H1 (cell line): ENCODE measurements around the gene SRSF1. TPM values are rescaled to one million over a fixed set of nuclear protein-coding genes. Genes with fewer than 3 reads are reported as not detected.

Experiments used
- CTCF ChIA-PET: fragments of 300-600 bp; sonication (Branson Sonifier 250); formaldehyde crosslinking; loops from one replicate; lab custom pipeline; 2021; ENCODE audit not compliant: partially characterized antibody; lab: Charles Lee
- POLR2A ChIA-PET: fragments of 300-600 bp; sonication (Branson Sonifier 250); formaldehyde crosslinking; loops from one replicate; lab custom pipeline; 2021; ENCODE audit warnings: inconsistent platforms; ENCODE audit not compliant: partially characterized antibody; lab: Charles Lee
- DNase-seq, 2 experiments: peaks; one replicate each; pipeline versions ENCODE4 v3.0.0 to v3.0.0-alpha.2; 2010 to 2022; ENCODE audit warnings: low spot score in 2 of 2, low read depth in 1 of 2, mixed read lengths in 1 of 2
- FAIRE-seq: peaks from 2 replicates; lab custom pipeline; 2011; peaks lifted over from hg19 to GRCh38; lab: Jason Lieb, UNC
- H2AFZ ChIP-seq: 2 replicates; pipeline ENCODE4 v1.8.1; 2012; ENCODE audit warnings: low read length, inconsistent platforms
- H2AK5ac ChIP-seq: 2 replicates; pipeline ENCODE4 v1.6.1; 2013; ENCODE audit warnings: low read depth, low read length
- H2BK120ac ChIP-seq: replicated peaks from 2 replicates; pipeline ENCODE3; 2013; ENCODE audit warnings: low read depth, low read length, inconsistent platforms
- H2BK12ac ChIP-seq: 2 replicates; pipeline ENCODE4 v1.6.1; 2013; ENCODE audit warnings: low read depth, low read length
- H2BK15ac ChIP-seq: 2 replicates; pipeline ENCODE4 v1.6.1; 2013; ENCODE audit warnings: low read length
- H2BK20ac ChIP-seq: 2 replicates; pipeline ENCODE4 v1.6.1; 2013; ENCODE audit warnings: low read length
- H2BK5ac ChIP-seq: 2 replicates; pipeline ENCODE4 v1.6.1; 2013; ENCODE audit warnings: low read depth, low read length
- H3K14ac ChIP-seq: 2 replicates; pipeline ENCODE4 v1.6.1; 2013; ENCODE audit warnings: inconsistent platforms; ENCODE audit not compliant: insufficient read length
- H3K18ac ChIP-seq: 2 replicates; pipeline ENCODE4 v1.6.1; 2013; ENCODE audit warnings: low read length; ENCODE audit errors: extremely low read depth
- H3K23ac ChIP-seq: 2 replicates; pipeline ENCODE4 v1.6.1; 2013; ENCODE audit warnings: inconsistent platforms; ENCODE audit not compliant: insufficient read length
- H3K23me2 ChIP-seq: 2 replicates; pipeline ENCODE4 v1.6.1; 2013; ENCODE audit warnings: low read depth, low read length
- H3K27ac ChIP-seq: 2 replicates; pipeline ENCODE4 v1.6.1; 2011; ENCODE audit warnings: low read depth, low read length, inconsistent platforms
- H3K27me3 ChIP-seq, 4 experiments: replicated peaks in 1 of 4; 1 replicate in 1 of 4; 2 replicates in 3 of 4; pipeline versions ENCODE4 v1.6.1 to v1.8.1; 2011 to 2013; ENCODE audit warnings: low read length in 3 of 4, mild to moderate bottlenecking in 3 of 4, inconsistent platforms in 2 of 4, mixed read lengths in 2 of 4, moderate library complexity in 1 of 4; ENCODE audit not compliant: control insufficient read depth in 3 of 4, insufficient read depth in 3 of 4; ENCODE audit errors: extremely low read depth in 1 of 4
- H3K36me3 ChIP-seq, 4 experiments: 2 replicates each; pipeline versions ENCODE4 v1.6.1 to v1.8.1; 2011 to 2013; ENCODE audit warnings: mild to moderate bottlenecking in 4 of 4, low read length in 3 of 4, moderate library complexity in 2 of 4, control low read depth in 1 of 4, inconsistent platforms in 1 of 4; ENCODE audit not compliant: insufficient read depth in 4 of 4, control insufficient read depth in 2 of 4
- H3K4ac ChIP-seq: replicated peaks from 2 replicates; pipeline ENCODE3; 2013; ENCODE audit warnings: low read length, low read depth, mixed read lengths, inconsistent platforms; ENCODE audit not compliant: insufficient read length
- H3K4me1 ChIP-seq, 4 experiments: replicated peaks in 1 of 4; 1 replicate in 1 of 4; 2 replicates in 3 of 4; pipeline versions ENCODE4 v1.6.1 to v1.8.1; 2011 to 2013; ENCODE audit warnings: low read length in 3 of 4, inconsistent platforms in 2 of 4, mixed read lengths in 1 of 4; ENCODE audit not compliant: insufficient read depth in 4 of 4, control insufficient read depth in 3 of 4
- H3K4me2 ChIP-seq, 2 experiments: 2 replicates each; pipeline versions ENCODE4 v1.6.1 to v1.8.1; 2011 to 2013; ENCODE audit warnings: low read depth in 2 of 2, low read length in 2 of 2, control low read depth in 1 of 2, inconsistent platforms in 1 of 2, mild to moderate bottlenecking in 1 of 2; ENCODE audit not compliant: insufficient read depth in 1 of 2
- H3K4me3 ChIP-seq, 4 experiments: fragments of 200-600, 300-600 bp in 1 of 4; sonication (generic), shearing (Covaris generic), sonication (Bioruptor Twin) in 1 of 4; 2 replicates each; pipeline versions ENCODE4 v1.5.1 to v1.8.1; 2011 to 2016; ENCODE audit warnings: low read length in 4 of 4, low read depth in 3 of 4, control low read depth in 2 of 4, inconsistent platforms in 2 of 4, mild to moderate bottlenecking in 2 of 4, mixed read lengths in 1 of 4, moderate library complexity in 1 of 4; ENCODE audit not compliant: insufficient read depth in 2 of 4; ENCODE audit errors: extremely low read depth in 1 of 4
- H3K56ac ChIP-seq: replicated peaks from 2 replicates; pipeline ENCODE3; 2013; ENCODE audit warnings: low read depth, mild to moderate bottlenecking, mixed read lengths, low read length, inconsistent platforms; ENCODE audit not compliant: insufficient read length
- H3K79me1 ChIP-seq: 2 replicates; pipeline ENCODE4 v1.6.1; 2013; ENCODE audit warnings: low read depth, low read length, control low read depth
- H3K79me2 ChIP-seq, 2 experiments: 2 replicates each; pipeline versions ENCODE4 v1.6.1 to v1.8.1; 2012 to 2013; ENCODE audit warnings: low read length in 2 of 2, mild to moderate bottlenecking in 2 of 2, inconsistent platforms in 1 of 2; ENCODE audit not compliant: insufficient read depth in 2 of 2, control insufficient read depth in 1 of 2
- H3K9ac ChIP-seq, 4 experiments: replicated peaks in 1 of 4; 1 replicate in 1 of 4; 2 replicates in 3 of 4; pipeline versions ENCODE4 v1.6.1 to v1.8.1; 2011 to 2013; ENCODE audit warnings: low read depth in 3 of 4, low read length in 3 of 4, control low read depth in 2 of 4, mild to moderate bottlenecking in 2 of 4, moderate library complexity in 2 of 4, inconsistent platforms in 1 of 4; ENCODE audit errors: extremely low read depth in 1 of 4
- H3K9me3 ChIP-seq, 2 experiments: 2 replicates each; pipeline versions ENCODE4 v1.6.1 to v1.8.1; 2012 to 2013; ENCODE audit warnings: mild to moderate bottlenecking in 2 of 2, moderate library complexity in 2 of 2, control low read depth in 1 of 2, inconsistent platforms in 1 of 2, low read depth in 1 of 2, low read length in 1 of 2, mixed read lengths in 1 of 2; ENCODE audit not compliant: insufficient read depth in 2 of 2
- H4K20me1 ChIP-seq, 2 experiments: replicated peaks in 1 of 2; 2 replicates each; pipeline versions ENCODE3 to v1.8.1; 2011 to 2013; ENCODE audit warnings: inconsistent platforms in 2 of 2, low read length in 2 of 2, mild to moderate bottlenecking in 1 of 2; ENCODE audit not compliant: insufficient read depth in 2 of 2, control insufficient read depth in 1 of 2
- H4K5ac ChIP-seq: 2 replicates; pipeline ENCODE4 v1.6.1; 2013; ENCODE audit warnings: low read length, low read depth, mixed read lengths, inconsistent platforms; ENCODE audit not compliant: insufficient read length
- H4K8ac ChIP-seq: 2 replicates; pipeline ENCODE4 v1.8.0; 2013; ENCODE audit warnings: mild to moderate bottlenecking, moderate library complexity, low read length, inconsistent platforms; ENCODE audit not compliant: insufficient read depth; ENCODE audit errors: extremely low read depth
- H4K91ac ChIP-seq: replicated peaks from 2 replicates; pipeline ENCODE3; 2013; ENCODE audit warnings: low read length, mixed read lengths, inconsistent platforms; ENCODE audit not compliant: insufficient read length
- EZH2 ChIP-seq: fragments of 200-600 bp; sonication (generic); IDR thresholded peaks from 2 replicates; pipeline ENCODE4 v1.7.1; 2012; ENCODE audit warnings: low read depth, mild to moderate bottlenecking, moderate library complexity, low read length, inconsistent platforms; ENCODE audit not compliant: severe bottlenecking
- NRF1 ChIP-seq: IDR thresholded peaks from 2 replicates; pipeline ENCODE4 v1.6.1; 2011; ENCODE audit warnings: mild to moderate bottlenecking, low read depth, low read length, improper control_type of control experiment
- SP1 ChIP-seq: IDR thresholded peaks from 2 replicates; pipeline ENCODE4 v1.6.1; 2011; ENCODE audit warnings: low read depth, low read length
- whole genome bisulfite sequencing, 2 experiments: shearing (Covaris generic) in 1 of 2; methylation state at CpG; one replicate each; pipeline versions ENCODE4 v1.1.6 to v1.1.7; 2013 to 2015; ENCODE audit warnings: low lambda C conversion rate in 2 of 2, mixed read lengths in 2 of 2, inconsistent platforms in 1 of 2, low coverage in 1 of 2, missing lambda C conversion rate in 1 of 2; ENCODE audit not compliant: insufficient replicate concordance in 2 of 2, insufficient coverage in 1 of 2, insufficient read length in 1 of 2; ENCODE audit errors: extremely low coverage in 1 of 2, missing lambda C conversion rate in 1 of 2; 5-methylcytosine and 5-hydroxymethylcytosine counted together
- polyA plus RNA-seq, 7 experiments: library from polyadenylated mRNA; depleted of rRNA in 3 of 7; stranded (reverse) in 5 of 7; unstranded in 2 of 7; fragments of >200 nt in 5 of 7; fragments of 200-250 nt in 2 of 7; gene quantifications; 1 replicate in 5 of 7; 2 replicates in 1 of 7; 4 replicates in 1 of 7; pipeline versions ENCODE4 v1.2.1 to v1.2.3, GENCODE V29; 2011 to 2013; ENCODE audit warnings: missing spikeins in 2 of 7, mixed read lengths in 2 of 7
- total RNA-seq: library from RNA; stranded (reverse); fragmentation: NEBNext Ultra II Directional; extraction: Animal tissue kit (Norgen Biotek cat#: 25700); gene quantifications from 2 replicates; pipeline ENCODE4 v1.2.1, GENCODE V29; 2021
- TF ChIP-seq, protein P1 (sequence below), 3 experiments: IDR thresholded peaks; 1 replicate in 2 of 3; 2 replicates in 1 of 3; pipeline versions ENCODE4 v1.5.1 to v1.6.1; 2011; ENCODE audit warnings: low read length in 3 of 3, mild to moderate bottlenecking in 3 of 3, inconsistent platforms in 2 of 3, low read depth in 1 of 3, moderate library complexity in 1 of 3; ENCODE audit not compliant: insufficient read depth in 1 of 3; ENCODE audit errors: control extremely low read depth in 1 of 3

The SRSF1 gene
- total and polyA plus RNA-seq, 2 of the 8 experiments (the other 6 are each of a cell fraction or from before 2014, with no cell fraction given) = 149 to 429 TPM

DNA sequence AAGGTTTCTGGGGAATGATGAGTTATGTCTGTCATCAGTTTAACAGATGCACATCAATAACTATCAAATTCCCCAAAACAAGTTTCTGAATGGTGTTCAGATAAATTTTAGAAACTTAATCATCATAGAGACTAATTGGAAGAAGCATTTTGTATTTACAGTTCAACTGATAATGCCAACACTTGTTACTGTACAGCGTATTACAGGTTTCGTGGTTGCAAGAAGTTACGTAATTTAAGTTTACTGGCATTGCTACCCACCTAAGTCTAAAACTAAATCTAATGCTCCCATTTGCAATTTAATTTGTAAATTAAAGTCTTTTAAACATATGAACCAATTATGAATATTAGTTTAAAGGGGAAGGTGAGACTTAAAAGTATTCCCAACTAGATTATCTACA, 3.0 kb downstream of the SRSF1 start:
- Histone ChIP-seq H3K18ac (no peak overlapping the region), H3K27me3 (no peaks in the 10 kb centered on the region), H2AK5ac (no peak overlapping the region), H3K4ac (no peak overlapping the region), H3K4me1 (peaks cover 0 to 11% (median 5%) of the 10 kb centered on the region in 4 experiments; a peak in 4 of 7 replicates), H3K79me1 (no peaks in the 10 kb centered on the region; the same call in 1 of the 2 replicates), H3K79me2 (peaks cover 11 to 55% of the 10 kb centered on the region in 2 experiments), H2BK15ac (no peak overlapping the region), H3K23me2 (peaks cover 12% of the 10 kb centered on the region), H4K8ac (no peak overlapping the region), H4K5ac (no peak overlapping the region), H3K23ac (no peak overlapping the region), H3K9ac (no peak overlapping the region), H2BK120ac (no peak overlapping the region), H4K20me1 (peaks cover 11 to 12% of the 10 kb centered on the region in 2 experiments), H3K9me3 (no peaks in the 10 kb centered on the region), H3K56ac (no peak overlapping the region), H2BK5ac (no peak overlapping the region), H3K14ac (no peak overlapping the region), H2BK20ac (no peak overlapping the region), H3K4me2 (peak overlapping the region in 1 of 2 experiments; percentile 87; a peak in 2 of 4 replicates), H2AFZ (no peak overlapping the region), H3K36me3 (peaks cover 13 to 57% (median 39%) of the 10 kb centered on the region in 4 experiments), H4K91ac (no peak overlapping the region), H3K27ac (no peak overlapping the region), H2BK12ac (no peak overlapping the region), H3K4me3 (peak overlapping the region in 1 of 4 experiments; percentile 92; a peak in 2 of 8 replicates)
- FAIRE-seq = no peak
- TF ChIP-seq NRF1 (no peak), EZH2 (no peak), SP1 (no peak)
- TF ChIP-seq, protein P1, sequence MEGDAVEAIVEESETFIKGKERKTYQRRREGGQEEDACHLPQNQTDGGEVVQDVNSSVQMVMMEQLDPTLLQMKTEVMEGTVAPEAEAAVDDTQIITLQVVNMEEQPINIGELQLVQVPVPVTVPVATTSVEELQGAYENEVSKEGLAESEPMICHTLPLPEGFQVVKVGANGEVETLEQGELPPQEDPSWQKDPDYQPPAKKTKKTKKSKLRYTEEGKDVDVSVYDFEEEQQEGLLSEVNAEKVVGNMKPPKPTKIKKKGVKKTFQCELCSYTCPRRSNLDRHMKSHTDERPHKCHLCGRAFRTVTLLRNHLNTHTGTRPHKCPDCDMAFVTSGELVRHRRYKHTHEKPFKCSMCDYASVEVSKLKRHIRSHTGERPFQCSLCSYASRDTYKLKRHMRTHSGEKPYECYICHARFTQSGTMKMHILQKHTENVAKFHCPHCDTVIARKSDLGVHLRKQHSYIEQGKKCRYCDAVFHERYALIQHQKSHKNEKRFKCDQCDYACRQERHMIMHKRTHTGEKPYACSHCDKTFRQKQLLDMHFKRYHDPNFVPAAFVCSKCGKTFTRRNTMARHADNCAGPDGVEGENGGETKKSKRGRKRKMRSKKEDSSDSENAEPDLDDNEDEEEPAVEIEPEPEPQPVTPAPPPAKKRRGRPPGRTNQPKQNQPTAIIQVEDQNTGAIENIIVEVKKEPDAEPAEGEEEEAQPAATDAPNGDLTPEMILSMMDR (IDR thresholded peaks at IDR 0.05; ENCODE audit: control extremely low read depth in 1 of 3, insufficient read depth in 1 of 3, low read depth in 1 of 3, low read length in 3 of 3) = no peak
- DNase-seq = no peak
- WGBS, 2 experiments = 99% methylated on average over 3 of the region's 3 CpGs; no CpG with 5 or more reads in 1 of the 2 experiments
- POLR2A ChIA-PET = interaction anchor here (1.9 to 28.0 kb wide), 6 partner anchors 10 to 141 kb away, joined by 3 to 672 read pairs (median 138); partner anchors contain the start of genes DYNLL2, MRPS23 and VEZF1
- CTCF ChIA-PET = interaction anchor here (15.0 kb wide), 1 partner anchor 148 kb away, joined by 384 read pairs; the partner anchor contains the start of gene MRPS23
